ENCODE data around the gene NAPSA.

GRCh38 chr19:50330365-50331078 is 34.9 kb downstream of the NAPSA start:
- TF ChIP-seq CTCF (IDR thresholded peaks at IDR 0.05) (no peak), POLR2A (IDR thresholded peaks at IDR 0.05) (peak; percentile 43)

Data from prostate gland (tissue), 2 donors.